GF-D8 (cell line): ENCODE results near the gene LYG1.
A peak's percentile ranks its signal among the peaks of the same experiment; 100 is the strongest.
"Not testable (repeated sequence)": the region's sequence is repeated elsewhere in the genome, so short reads cannot be mapped to it uniquely, and the experiment has no call there.

ENCODE experiments used
- DNase-seq: peaks from one replicate; lab custom pipeline; 2025; lab: John Stamatoyannopoulos, UW

Gene LYG1

DNA sequence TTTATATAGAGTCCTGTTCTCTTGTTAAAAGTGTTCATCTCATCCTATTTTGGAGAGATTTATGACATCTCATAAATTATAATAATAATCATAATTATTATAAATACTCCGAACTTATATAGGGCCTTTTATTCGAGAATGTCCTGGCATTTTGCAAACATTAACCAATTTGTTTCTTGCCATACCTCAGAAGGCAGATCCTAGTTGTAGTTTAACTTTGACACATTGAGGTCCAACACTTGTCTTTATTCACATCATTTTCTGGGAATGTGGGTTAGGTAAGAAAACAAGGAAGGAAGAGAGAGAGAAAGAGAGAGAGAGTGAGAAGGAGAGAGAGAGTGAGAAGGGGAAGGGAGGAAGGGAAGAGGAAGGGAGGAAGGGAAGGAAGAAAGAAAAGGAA, at the start of gene LYG1:
TSS of gene LYG1 (minus strand) at position 101 of the 400 bp plus-strand sequence. CDS start 5,527 bp downstream, outside the sequence.
- not testable (repeated sequence) for DNase-seq

DNA sequence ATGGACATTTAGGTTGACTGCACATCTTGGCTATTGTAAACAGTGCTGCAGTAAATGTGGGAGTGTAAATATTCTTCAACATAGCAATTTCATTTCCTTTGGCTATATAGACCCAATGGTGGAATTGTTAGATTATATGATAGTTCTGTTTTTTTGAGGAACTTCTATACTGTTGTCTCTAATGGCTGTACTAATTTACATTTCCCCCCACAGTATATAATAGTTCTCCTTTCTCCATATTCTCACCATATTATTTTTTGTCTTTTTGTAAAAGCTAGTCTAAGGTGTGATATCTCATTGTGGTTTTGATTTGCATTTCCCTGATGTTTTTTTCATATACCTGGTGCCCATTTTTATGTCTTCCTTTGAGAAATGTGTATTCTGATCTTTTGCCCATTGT, 49.2 kb upstream of the LYG1 start:
- no peak for DNase-seq

DNA sequence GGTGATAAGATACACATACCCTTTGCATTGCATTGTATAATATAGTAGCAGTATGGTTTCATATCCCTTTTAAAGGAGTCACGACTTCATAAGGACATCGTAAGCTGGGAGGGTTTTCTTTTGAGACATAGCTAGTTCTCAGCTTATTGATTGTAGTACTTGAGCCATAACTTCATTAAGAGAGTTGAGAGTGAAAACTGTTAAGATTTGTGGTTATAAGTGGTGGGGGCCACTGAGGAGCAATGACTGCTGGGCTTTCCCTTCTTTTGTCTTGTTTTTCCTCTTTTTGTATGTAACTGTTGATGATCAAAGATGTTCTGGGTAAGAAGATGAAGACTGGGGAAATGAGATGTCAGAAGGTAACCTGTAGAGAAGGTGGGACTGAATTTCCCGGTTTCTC, 47.2 kb upstream of the LYG1 start:
- DNase-seq: no peak

GRCh38 chr2:99346218-99346617, 45.2 kb upstream of the LYG1 start:
- DNase-seq: no peak

DNA sequence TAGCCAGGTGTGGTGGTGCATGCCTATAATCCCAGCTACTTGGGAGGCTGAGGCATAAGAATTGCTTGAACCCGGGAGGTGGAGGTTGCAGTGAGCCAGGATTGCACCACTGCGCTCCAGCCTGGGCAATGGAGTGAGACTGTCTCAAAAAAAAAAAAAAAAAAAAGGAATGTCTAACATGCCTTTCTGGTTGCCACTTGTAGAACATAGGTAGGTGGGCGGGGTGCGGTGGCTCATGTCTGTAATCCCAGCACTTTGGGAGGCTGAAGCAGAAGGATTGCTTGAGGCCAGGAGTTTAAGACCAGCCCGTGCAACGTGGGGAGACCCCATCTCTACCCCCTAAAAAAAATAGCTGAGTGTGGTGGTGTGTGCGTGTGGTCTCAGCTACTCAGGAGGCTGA, 44.4 kb upstream of the LYG1 start:
- DNase-seq: not testable (repeated sequence)

GRCh38 chr2:99342536-99342935, 41.5 kb upstream of the LYG1 start:
- DNase-seq: no peak

DNA sequence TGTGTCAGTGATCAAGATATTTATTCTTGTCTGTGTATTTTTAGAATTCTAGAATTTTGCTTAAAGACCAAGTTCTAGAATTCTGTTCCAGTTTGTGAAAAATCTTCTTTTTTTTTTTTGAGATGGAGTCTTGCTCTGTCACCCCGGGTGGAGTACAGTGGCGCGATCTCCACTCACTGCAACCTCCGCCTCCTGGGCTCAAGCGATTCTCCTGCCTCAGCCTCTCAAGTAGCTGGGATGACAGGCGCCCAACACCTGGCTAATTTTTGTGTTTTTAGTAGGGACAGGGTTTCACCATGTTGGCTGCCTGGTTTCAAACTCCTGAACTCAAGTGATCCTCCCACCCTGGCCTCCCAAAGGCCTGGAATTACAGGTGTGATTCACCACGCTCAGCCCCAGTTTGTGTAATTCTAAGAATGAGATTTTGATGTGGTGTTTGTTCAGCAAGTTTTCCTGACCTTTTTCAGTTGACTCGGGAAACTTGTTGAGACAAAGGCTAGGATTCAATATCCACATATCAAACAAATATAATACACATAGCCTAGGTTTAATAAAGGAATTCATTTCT, 39.8 kb upstream of the LYG1 start:
- DNase-seq: no peak

DNA sequence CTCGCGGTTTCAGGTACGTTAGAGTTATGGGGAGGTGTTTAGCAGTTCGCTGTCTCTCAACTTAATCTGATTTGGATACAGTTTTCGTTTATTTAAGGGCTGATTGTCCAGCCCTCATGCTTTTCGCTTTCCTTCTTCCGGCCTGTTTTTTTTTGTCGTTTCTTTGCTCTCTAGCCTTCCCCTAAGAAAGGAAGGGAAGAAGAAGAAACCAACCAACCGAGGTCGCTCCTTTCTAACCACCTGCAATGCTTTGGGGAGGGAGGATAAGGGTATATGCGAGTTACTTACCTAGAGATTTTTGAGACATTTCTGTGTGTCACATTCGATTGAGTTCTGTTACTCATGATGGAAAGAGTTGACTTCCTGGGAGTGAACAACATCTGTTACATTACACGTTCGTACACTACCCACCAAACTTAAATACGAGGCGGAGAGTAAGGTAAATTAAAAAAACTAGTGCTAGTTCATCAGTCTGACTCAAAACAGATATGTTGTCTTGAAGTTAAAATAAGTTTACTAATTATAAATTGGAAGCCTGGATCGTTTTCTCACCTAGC, 37.1 kb upstream of the LYG1 start:
- DNase-seq: no peak

- peak; percentile 90 for DNase-seq
These were observed 36.4 kb upstream of the LYG1 start, which contains the start of gene EIF5B for GRCh38 chr2:99337113-99338028. TSS of gene EIF5B (plus strand) at chr2:99337389. CDS start at chr2:99337555, 166 bp downstream.

DNA sequence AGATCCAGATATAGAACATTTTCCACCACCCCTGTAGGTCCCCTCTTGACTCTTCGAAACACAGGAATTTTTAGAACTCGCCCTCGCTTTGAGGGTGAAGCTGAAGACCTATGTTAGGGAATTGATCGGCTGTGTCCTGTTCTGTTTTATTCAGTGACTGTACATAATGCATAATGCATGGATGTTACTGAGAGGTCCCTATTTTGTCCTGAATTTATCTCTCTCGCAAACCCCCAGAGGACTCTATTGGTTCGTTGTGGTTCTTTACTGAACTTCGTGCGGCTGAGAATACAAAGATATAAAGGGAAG, 35.8 kb upstream of the LYG1 start:
- no peak for DNase-seq

- DNase-seq: peak; percentile 98
These were observed 35.2 kb upstream of the LYG1 start, which contains the start of gene TXNDC9 for GRCh38 chr2:99335911-99336803. TSS of gene TXNDC9 (minus strand) at chr2:99336333. CDS start at chr2:99333210, 3,123 bp downstream.

DNA sequence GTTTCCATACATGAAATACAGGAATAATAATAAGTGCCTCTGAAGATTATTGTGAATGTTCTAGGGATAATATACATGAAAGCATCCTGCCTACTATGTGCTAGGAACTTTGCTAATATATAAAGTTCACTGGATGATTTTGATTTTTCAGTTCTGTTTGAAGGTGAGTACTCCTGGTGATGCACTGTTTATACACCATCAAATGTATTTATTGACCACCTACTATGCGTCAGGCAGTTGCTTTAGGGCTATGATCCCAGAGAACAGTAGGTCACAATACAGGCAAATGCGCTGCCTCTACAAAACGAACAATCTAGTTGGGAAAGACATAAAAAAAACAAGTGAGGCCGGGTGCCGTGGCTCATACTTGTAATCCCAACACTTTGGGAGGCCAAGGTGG, 24.4 kb upstream of the LYG1 start:
- DNase-seq: no peak

- DNase-seq: not testable (repeated sequence)
These were observed 16.8 kb upstream of the LYG1 start for GRCh38 chr2:99317873-99318200.

DNA sequence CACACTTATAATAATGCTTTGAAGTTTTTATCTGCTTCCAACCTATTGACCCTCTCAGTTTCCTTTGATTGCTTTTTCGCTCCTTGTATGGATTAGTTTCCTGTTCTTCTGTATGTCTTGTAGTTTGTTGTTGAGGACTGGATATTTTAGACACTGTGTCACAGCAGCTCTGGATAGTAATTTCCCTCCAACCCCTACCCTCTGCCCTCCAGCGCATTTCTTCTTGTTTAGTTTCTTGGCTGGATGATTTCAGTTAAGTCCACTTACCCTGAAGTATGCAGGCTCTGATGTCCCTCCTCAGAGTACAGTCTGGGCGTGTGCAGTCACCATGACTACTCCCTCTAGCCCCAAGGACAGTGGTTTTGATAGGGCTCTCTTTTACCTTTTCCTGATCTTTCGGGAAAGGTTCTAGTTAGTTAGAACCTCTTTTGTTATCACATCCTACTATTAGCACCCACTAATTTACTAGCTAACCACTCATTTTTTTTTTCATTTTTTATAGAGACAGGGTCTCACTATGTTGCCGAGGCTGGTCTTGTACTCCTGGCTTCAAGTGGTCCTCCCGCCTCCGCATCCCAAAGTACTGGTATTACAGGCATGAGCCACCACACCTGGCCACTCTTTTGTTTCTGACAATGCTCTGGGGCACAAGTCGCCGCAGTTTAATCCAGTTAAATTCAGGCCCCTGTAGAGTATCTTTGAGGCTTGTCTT, 16.3 kb upstream of the LYG1 start:
- no peak for DNase-seq

- DNase-seq: no peak
These were observed 1.4 kb downstream of the LYG1 start for GRCh38 chr2:99299580-99299979.

DNA sequence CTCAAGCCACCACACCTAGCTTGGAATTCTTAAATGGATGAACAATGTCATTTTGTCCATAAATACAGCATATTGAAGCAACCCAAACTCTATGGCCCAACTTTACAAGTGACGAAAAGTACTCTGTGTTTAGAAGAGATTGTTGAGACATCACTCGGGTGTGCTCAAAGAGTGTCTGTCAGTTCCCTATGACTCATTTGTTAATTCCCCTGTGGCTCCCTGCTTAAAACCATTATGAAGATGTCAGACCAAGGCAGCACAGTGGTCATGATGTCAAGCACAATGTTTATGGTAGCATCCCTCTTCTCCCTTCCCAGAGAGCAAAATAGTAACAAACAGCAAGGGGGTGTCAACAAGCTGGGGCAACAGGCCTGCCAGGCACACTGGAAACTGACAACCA, 3.0 kb downstream of the LYG1 start:
- DNase-seq: no peak

GRCh38 chr2:99285526-99285925, 15.5 kb downstream of the LYG1 start:
- DNase-seq: no peak

DNA sequence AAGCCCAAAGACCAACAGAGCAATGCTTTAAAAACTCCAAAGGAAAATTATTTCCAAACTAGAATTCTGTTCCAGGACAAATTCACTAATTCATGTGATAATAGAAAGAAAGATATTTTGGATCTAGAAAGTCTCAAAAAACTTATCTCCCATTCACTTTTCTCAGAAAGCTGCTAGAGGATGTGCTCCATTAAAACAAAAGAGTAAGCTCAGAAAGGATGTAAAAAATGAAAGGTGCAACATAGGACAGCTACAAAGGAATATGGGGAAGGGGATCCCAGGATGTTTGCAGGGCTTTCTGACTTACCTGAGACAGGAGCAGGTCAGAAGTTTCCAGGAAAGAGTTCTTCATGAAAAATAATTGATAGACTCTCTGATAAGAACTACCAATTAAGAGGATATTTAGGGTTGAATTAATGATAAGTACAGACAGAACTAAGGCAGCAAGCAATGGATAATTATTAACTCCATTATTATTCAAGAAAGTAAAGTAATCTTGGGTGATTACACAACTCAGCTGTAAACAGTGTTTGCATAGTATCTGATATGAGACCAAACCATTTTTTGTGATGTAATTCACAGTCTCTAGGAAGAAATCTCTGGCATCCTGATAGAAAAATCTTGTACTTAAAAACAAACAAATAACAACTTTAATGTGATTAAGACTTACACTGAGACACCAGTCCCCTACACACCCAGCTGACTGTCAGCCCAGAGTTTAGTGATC, 20.9 kb downstream of the LYG1 start:
- DNase-seq: no peak

GRCh38 chr2:99278793-99279291, 22.2 kb downstream of the LYG1 start:
- DNase-seq: no peak

- not testable (repeated sequence) for DNase-seq
These were observed 22.7 kb downstream of the LYG1 start for GRCh38 chr2:99278195-99278765.
